KMS-11 (cell line): ENCODE data around the gene ZNF423.
"Not testable (repeated sequence)": the region's sequence is repeated elsewhere in the genome, so short reads cannot be mapped to it uniquely, and the experiment has no call there.

ENCODE experiments used
- H2AFZ ChIP-seq: fragments of 200-600 bp; sonication (generic); 2 replicates; pipeline ENCODE4 v1.6.1; 2016; ENCODE audit warnings: antibody characterized with exemption, mixed run types, low read depth
- H3K27ac ChIP-seq: fragments of 200-600 bp; sonication (generic); 2 replicates; pipeline ENCODE4 v1.6.1; 2016; ENCODE audit warnings: mild to moderate bottlenecking, mixed run types
- H3K27me3 ChIP-seq: fragments of 200-600 bp; sonication (generic); 2 replicates; pipeline ENCODE4 v1.6.1; 2017; ENCODE audit warnings: mild to moderate bottlenecking, low read depth, mixed run types, moderate library complexity; ENCODE audit not compliant: insufficient read depth
- H3K36me3 ChIP-seq: fragments of 200-600 bp; sonication (generic); 2 replicates; pipeline ENCODE4 v1.6.1; 2017; ENCODE audit warnings: mild to moderate bottlenecking, mixed run types; ENCODE audit not compliant: insufficient read depth
- H3K4me1 ChIP-seq: fragments of 200-600 bp; sonication (generic); 2 replicates; pipeline ENCODE4 v1.6.1; 2016; ENCODE audit warnings: mild to moderate bottlenecking, low read depth, mixed run types; ENCODE audit not compliant: poor library complexity, severe bottlenecking
- H3K4me2 ChIP-seq: fragments of 200-600 bp; sonication (generic); 2 replicates; pipeline ENCODE4 v1.7.0; 2016; ENCODE audit warnings: mild to moderate bottlenecking, mixed run types
- H3K4me3 ChIP-seq: fragments of 200-600 bp; sonication (generic); IDR thresholded peaks from 2 replicates; pipeline ENCODE4 v1.6.1; 2017; ENCODE audit warnings: low read depth, low read length, mixed read lengths; ENCODE audit not compliant: insufficient read depth
- H3K79me2 ChIP-seq: fragments of 200-600 bp; sonication (generic); 2 replicates; pipeline ENCODE4 v1.6.1; 2016; ENCODE audit warnings: low read depth, mixed run types; ENCODE audit not compliant: insufficient read depth
- H3K9ac ChIP-seq: fragments of 200-600 bp; sonication (generic); 2 replicates; pipeline ENCODE4 v1.6.1; 2016; ENCODE audit warnings: mild to moderate bottlenecking, mixed run types
- H4K20me1 ChIP-seq: fragments of 200-600 bp; sonication (generic); 2 replicates; pipeline ENCODE4 v1.6.1; 2016; ENCODE audit warnings: mild to moderate bottlenecking, mixed run types; ENCODE audit not compliant: insufficient read depth
- CTCF ChIP-seq: fragments of 200-600 bp; sonication (generic); conservative IDR thresholded peaks from 2 replicates; pipeline ENCODE4 v1.6.1; 2017; ENCODE audit warnings: low read depth, mild to moderate bottlenecking, antibody characterized with exemption, low read length, moderate library complexity, mixed read lengths

The ZNF423 gene

GRCh38 chr16:49566432-49566831 is 289.5 kb downstream of the ZNF423 start:
- Histone ChIP-seq H3K9ac (no peak overlapping the region), H3K4me2 (no peak overlapping the region), H3K27me3 (no peaks in the 10 kb centered on the region; the same call in 1 of the 2 replicates), H3K4me3 (no peak overlapping the region), H3K36me3 (no peaks in the 10 kb centered on the region), H3K79me2 (no peaks in the 10 kb centered on the region), H2AFZ (no peak overlapping the region), H4K20me1 (no peaks in the 10 kb centered on the region), H3K27ac (no peak overlapping the region), H3K4me1 (no peaks in the 10 kb centered on the region)
- TF ChIP-seq CTCF = no peak

- Histone ChIP-seq H4K20me1 (no peaks in the 10 kb centered on the region), H2AFZ (no peak overlapping the region), H3K4me2 (no peak overlapping the region), H3K4me3 (no peak overlapping the region), H3K36me3 (no peaks in the 10 kb centered on the region), H3K9ac (no peak overlapping the region), H3K27ac (no peak overlapping the region), H3K79me2 (no peaks in the 10 kb centered on the region), H3K4me1 (no peaks in the 10 kb centered on the region), H3K27me3 (no peaks in the 10 kb centered on the region; the same call in 1 of the 2 replicates)
- no peak for TF ChIP-seq CTCF
Measured at GRCh38 chr16:49564496-49565229, 291.2 kb downstream of the ZNF423 start.

- H3K4me1 ChIP-seq = no peaks in the 10 kb centered on the region
- no peaks in the 10 kb centered on the region; the same call in 1 of the 2 replicates for H3K27me3 ChIP-seq
- H3K9ac ChIP-seq = no peak overlapping the region
- TF ChIP-seq CTCF = no peak
- H2AFZ ChIP-seq = no peak overlapping the region
- no peaks in the 10 kb centered on the region for H3K36me3 ChIP-seq
- H3K4me2 ChIP-seq = no peak overlapping the region
- H3K4me3 ChIP-seq = no peak overlapping the region
- H3K79me2 ChIP-seq = no peaks in the 10 kb centered on the region
- no peaks in the 10 kb centered on the region for H4K20me1 ChIP-seq
- H3K27ac ChIP-seq = no peak overlapping the region
Measured at GRCh38 chr16:49563666-49564065, 292.2 kb downstream of the ZNF423 start.

- H3K4me1 ChIP-seq, H3K79me2 ChIP-seq, H3K9ac ChIP-seq, H3K4me2 ChIP-seq, H3K36me3 ChIP-seq, H4K20me1 ChIP-seq, H3K4me3 ChIP-seq, H2AFZ ChIP-seq, H3K27me3 ChIP-seq, H3K27ac ChIP-seq: not testable (repeated sequence)
Measured at GRCh38 chr16:49562894-49563293, 293.0 kb downstream of the ZNF423 start.

- no peak for TF ChIP-seq CTCF
Measured at GRCh38 chr16:49562228-49562627, 293.7 kb downstream of the ZNF423 start.

More at GRCh38 chr16:49562228-49562627, 293.7 kb downstream of the ZNF423 start:
- H3K27ac ChIP-seq = no peak overlapping the region
- no peak overlapping the region for H2AFZ ChIP-seq
- H3K27me3 ChIP-seq = no peaks in the 10 kb centered on the region; the same call in 1 of the 2 replicates
- H3K4me2 ChIP-seq = no peak overlapping the region
- H3K9ac ChIP-seq = no peak overlapping the region
- no peak overlapping the region for H3K4me3 ChIP-seq
- H4K20me1 ChIP-seq = no peaks in the 10 kb centered on the region
- H3K79me2 ChIP-seq = no peaks in the 10 kb centered on the region
- no peaks in the 10 kb centered on the region for H3K36me3 ChIP-seq
- no peaks in the 10 kb centered on the region for H3K4me1 ChIP-seq
